Measurements from ENCODE around the gene PCSK5.

DNA sequence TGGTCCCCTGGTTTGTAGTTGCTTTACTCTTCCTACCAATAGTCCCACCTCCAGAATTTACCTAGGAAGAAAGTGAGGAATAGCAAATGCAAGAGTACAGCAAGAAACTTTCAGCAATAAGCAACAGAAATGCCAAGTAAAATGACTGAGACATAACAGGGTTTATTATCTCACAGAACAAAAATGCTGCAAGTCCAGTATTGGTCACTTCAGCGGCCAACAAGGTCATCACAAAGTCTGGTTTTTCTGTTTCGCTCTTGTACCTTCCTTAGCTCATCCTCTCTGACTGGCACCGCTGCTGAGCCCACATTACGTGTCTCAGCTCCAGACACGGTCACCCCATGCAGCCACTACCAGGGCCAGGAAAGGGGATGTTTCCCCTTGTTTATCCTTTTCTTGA, 421.1 kb downstream of the PCSK5 start:
- no peak for TF ChIP-seq EZH2phosphoT487 (IDR thresholded peaks at IDR 0.05; ENCODE audit: borderline replicate concordance, low read depth, low read length)
- TF ChIP-seq, protein P1, sequence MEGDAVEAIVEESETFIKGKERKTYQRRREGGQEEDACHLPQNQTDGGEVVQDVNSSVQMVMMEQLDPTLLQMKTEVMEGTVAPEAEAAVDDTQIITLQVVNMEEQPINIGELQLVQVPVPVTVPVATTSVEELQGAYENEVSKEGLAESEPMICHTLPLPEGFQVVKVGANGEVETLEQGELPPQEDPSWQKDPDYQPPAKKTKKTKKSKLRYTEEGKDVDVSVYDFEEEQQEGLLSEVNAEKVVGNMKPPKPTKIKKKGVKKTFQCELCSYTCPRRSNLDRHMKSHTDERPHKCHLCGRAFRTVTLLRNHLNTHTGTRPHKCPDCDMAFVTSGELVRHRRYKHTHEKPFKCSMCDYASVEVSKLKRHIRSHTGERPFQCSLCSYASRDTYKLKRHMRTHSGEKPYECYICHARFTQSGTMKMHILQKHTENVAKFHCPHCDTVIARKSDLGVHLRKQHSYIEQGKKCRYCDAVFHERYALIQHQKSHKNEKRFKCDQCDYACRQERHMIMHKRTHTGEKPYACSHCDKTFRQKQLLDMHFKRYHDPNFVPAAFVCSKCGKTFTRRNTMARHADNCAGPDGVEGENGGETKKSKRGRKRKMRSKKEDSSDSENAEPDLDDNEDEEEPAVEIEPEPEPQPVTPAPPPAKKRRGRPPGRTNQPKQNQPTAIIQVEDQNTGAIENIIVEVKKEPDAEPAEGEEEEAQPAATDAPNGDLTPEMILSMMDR (conservative IDR thresholded peaks at IDR 0.05; ENCODE audit: low read length) = no peak

Data from OCI-LY7 (cell line).